ENCODE data around the gene ACKR4.

ACKR4 gene

DNA sequence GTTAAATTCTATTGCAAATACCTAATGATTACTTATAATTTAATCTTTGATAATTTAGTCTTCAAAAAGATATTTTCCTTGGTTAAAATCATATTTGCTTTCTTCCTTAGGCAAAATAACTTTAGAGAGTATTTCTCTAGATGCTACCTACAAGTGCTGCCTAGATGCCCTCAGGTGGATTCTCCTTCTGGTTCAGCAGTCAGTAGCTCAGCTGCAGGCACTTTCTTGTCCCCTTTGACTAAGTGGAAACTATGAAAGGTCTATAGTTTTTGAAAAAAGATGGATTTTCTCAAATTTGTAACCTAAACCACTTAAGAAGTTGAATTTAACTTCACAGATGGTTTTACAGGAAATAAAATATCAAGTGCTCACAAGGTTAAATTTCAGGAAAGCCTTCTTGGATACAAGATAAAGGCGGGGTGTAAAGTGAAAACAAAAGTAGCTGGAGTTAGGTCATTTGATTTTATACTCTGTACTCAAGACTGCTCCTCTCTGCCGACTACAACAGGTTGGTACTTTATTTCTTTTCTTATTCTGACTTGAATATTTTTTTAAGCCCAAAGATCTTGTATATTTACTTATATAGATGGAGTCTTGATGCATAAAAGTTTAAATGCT, at the start of gene ACKR4:
Gene ACKR4, plus strand, starts transcription at position 455 of the 618 bp plus-strand sequence. CDS start 3,128 bp downstream, outside the sequence.
- no peak for DNase-seq

DNA sequence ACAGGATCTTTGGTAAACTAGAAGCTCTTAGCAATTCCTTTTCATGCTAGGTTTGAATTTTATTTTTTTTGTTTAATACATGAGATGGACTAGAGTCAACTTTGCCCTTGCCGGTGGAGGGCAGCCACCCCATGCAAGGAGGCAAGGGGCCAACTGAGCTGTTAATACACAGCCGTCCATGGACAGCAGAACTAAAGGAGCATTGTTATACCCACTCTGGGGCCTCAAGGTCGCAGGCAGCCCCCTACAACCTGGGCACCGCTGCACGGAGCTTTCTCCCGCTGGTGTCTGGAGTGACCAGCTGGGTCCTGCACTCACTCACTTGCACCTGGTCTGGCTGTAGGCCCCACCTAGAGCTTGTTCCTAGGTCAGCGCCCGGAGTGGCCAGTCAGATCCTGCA, 47.9 kb upstream of the ACKR4 start:
- DNase-seq = no peak

DNA sequence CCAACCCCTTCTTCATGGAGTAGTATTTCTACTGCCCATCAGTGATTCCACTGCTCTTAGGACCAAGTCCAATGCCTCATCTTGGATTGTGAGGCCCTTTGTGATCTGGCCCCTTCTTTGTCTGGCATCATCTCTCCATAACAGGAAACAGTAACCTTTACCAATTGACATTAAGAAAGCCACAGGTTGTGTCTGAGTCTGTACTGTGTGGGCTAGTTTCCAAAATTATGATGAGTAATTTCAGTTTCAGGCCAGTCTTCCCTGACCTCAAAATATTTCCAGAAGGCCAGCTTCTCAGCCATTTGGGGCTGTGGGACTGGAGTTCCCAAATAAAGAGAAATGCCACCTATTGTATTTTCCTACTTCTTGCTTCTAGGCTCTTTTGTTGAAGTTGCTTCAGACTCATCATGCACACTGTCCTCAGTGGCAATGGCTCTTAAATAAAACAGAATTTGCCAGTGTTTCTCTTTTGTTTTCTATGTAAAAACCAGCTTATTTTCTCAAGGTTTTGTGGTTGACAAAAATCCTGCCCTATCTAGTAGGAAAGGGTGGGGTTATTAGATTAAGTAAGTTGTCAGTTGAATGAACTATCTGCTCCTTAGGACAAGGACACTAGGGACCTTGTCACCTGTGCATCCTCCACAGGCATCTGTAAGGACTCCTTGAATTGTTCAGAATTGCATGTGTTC, 47.0 kb upstream of the ACKR4 start:
- DNase-seq = no peak

DNA sequence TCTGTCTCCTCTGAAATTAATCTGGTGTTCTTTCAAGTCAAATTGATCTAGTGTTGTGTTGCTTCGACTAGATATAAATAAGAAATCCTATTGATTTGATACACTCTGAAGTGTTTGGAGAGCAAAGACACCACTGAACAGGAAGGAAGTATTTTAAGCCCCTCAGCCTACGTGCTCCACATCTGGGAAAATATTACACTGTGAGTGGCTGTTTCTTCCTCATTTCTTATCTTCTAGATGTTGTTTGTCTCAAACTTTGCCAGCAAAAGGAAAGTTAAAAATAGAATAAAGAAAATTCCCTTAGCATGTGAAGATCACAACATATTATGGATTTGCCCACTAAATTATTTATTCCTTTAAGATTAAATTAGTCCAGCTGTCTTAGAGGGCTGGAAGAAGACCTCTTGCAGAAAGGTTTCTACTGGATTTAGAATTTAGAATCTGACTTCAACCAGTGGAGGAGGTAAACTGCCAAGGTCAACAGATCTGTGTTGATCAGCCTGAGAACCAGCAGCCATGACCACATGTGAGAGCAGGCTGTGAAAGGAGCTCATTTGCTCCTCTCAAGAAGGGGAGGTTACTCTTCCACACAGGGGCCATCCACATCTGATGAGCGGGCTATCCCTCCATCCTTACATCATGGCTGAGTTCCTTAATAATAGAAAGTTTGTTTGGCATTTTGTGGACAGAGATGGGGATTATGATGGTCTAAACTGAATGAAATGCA, 46.3 kb upstream of the ACKR4 start:
- DNase-seq = no peak

DNA sequence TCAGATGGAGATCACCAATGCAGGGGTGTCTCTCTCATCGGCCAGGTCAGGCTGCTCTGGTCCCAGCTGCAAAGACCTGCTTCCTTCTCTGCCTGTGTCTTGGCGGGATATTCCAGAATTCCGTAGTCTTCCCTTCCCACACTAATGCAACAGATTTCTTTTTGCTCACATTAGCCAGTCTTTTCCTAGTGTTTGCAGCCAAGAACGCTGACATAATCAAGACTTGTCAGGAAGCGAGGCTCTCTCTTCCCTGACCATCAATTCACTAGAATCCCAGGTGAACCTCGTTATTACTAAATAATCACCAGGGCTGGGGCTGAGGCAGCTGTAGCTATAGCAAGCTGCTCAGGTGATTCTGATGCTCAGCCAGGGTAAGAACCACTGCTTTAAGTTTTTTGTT, 43.2 kb upstream of the ACKR4 start:
- DNase-seq = no peak

DNA sequence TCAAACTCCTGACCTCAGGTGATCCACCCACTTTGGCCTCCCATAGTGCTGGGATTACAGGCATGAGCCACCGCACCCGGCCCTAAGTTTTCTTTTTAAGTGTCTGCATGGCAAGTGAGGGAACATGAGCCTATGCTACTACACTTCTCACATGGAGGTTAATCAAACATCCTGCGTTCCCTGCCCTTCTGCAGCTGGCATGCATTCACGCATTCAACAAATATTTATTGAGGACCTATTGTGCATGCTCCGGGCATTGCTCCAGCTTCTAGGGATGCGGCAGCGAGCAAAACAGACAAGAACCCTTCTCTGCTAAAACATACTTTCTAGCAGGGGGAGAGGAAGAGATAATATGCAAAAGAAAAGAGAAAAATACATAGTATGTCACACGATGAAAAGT, 42.6 kb upstream of the ACKR4 start:
- DNase-seq = peak; percentile 9 to 34 (median 32)

DNA sequence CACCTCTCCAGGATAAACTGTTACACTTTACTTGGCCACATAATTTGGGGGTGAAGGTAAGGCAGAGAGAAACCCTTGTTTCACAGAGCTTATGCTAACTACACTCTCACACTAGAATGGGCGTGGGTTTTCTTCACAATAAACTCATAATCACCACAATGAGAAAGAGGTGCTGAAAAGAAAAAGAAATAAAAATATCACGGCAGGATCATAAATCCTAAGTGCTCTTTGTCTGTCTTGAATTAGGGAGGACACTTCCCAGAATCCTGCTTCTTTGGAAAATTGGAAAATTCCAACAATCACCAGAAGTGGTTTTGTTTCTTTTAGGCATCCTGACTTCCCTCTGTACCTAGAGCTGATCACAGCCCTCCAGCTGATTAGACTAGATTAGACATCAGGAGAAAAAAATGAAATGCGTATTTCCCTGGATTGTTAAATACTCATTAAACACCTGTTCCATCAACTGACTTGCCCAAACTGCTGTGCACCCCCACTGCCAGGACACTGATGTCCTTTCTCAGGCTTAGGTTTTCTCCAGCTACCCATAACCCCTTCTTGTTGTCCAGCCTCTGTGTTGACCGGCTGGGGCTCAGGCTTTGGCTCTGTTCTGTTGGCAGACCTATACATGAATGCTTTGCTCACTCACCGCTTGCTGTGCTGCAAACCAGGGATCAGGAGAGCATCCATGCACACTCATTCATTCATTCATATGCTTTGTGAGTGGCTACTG, 41.6 kb upstream of the ACKR4 start:
- no peak for DNase-seq

DNA sequence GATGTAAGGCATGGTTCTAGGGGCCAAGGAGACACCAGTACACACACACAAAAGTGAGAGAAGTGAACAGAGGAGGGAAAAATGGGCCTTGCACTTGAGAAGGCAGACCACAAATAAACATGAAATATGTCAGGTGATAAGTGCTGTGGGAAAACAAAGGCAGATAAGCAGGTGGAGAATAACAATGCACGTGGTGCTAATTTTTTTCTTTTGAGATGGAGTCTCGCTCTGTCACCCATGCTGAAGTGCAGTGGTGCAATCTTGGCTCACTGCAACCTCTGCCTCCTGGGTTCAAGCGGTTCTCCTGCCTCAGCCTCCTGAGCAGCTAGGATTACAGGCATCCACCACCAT, 41.1 kb upstream of the ACKR4 start:
- DNase-seq = peak in 1 of 3 experiments; percentile 18

DNA sequence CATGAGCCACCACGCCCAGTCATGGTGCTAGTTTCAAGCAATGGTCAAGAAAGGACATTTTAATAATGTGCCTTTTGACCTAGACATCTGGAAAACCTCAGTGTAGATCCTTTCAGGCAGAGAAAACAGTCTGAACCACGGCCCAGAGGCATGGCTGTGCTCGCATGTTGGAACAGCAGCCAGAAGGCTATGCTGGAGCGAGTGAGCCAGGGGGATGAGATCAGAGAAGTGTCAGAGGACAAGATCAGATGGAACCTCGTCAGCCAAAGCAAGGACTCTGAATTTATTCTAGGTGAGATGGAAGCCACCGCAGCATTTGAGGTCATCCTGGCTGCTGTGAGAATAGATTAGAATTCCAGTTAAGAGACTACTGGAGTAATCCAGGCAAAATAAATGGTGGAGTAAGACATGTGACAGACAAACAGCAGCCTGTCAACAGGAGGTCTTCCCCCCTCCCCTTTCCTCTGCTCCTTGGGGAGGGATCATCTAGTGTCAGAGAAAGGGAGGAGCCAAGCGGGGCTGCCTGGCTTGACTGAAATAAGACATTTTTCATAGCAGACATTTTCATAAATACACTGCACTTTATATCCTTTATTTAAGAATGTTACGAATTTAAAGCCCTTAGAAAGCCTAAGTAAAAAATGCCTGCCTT, 40.4 kb upstream of the ACKR4 start:
- DNase-seq = no peak

DNA sequence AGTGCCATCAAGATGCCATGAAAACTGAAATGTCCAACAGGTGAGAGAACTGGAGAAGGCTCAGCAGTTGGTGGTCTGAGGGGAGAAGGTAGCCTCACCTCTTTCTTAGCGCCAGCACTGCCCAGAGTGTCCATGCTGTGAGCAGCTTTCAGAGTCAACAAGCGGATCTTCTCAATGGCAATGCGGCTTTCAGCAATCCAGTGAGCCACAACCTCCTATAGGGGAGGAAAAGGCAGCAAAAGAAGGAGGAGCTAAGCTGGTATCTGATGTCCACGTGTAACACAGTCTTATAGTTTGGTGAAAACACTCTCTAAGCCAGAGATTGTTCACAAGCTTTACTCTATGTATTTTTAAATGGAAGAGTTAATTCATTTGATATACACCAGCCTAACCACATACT, 36.1 kb upstream of the ACKR4 start:
- DNase-seq = peak in 2 of 3 experiments; percentile 23 to 93

DNA sequence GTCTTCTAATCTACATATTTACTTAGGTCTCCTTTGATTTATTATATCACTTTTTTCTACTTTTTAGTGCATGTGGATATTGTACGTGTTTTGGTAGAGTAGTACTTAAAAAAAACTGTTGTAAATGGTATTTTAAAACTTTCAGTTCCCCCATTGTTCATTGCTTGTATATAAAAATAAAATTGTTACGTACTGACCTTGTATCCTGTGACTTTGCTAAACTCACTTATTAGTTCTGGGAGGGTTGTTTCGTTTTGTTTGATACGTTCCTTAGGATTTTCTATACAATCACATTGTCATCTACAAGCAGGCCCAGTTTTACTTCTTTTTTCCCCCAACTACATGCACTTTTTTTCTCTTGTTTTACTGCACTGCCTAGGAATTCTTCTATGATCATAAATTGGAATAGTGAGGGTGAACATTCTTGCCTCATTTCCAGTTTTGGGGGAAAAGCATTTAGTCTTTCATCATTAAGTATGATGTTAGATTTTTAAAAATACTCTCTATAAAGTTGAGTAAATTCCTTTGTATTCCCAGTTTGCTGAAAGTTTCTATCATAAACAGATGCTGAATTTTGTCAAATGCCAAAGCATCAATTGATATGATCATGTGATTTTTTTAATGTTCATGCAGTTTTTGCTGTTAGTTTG, 33.5 kb upstream of the ACKR4 start:
- no peak for DNase-seq

DNA sequence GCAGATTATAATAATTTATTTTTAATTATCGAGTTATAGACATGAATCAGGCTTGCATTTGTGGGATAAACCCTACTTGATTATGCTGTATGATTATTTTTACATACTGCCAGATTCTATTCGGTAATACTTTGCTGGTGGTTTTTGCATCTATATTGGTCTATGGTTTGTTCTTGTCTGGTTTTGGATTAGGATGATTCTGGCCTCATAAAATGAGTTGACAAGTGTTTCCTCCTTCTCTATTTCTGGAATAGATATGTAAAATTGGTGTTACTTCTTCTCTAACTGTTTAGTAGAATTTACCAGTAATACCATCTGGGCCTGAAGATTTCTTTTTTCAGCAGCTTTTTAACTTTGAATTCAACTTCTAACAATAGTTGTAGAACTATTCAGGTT, 33.0 kb upstream of the ACKR4 start:
- no peak for DNase-seq

DNA sequence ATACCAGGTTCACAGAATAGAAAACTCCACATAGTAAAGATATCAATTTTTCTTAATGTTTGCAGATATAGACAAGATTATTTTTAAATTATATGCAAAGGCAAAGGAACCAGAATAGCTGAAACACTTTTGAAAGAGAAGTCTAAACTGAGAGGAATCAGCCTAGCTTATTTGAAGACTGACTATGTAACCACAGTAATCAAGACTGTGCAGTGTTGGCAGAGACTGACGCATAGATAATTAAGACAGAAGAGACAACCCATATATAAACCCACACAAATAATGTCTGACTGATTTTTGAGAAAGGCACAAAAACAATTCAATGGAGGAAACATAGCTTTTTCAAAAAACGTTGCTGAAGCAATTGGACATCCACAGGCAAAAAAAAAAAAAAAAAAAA, 28.6 kb upstream of the ACKR4 start:
- DNase-seq = no peak

DNA sequence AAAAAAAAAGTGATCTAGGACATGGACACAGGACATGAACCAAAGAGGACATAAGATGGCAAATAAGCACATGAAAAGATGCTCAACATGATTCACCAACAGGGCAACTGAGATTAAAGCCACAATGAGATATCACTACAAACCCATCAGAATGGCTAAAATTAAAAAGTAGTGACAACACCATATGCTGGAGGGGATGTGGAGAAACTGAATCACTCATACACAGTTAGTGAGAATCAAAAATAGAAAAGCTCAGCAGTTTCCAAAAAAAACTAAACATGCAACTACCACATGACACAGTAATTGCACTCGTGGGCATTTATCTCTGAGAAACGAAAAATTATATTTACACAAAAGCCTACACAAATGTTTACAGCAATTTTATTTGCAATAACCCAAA, 27.9 kb upstream of the ACKR4 start:
- DNase-seq = no peak

DNA sequence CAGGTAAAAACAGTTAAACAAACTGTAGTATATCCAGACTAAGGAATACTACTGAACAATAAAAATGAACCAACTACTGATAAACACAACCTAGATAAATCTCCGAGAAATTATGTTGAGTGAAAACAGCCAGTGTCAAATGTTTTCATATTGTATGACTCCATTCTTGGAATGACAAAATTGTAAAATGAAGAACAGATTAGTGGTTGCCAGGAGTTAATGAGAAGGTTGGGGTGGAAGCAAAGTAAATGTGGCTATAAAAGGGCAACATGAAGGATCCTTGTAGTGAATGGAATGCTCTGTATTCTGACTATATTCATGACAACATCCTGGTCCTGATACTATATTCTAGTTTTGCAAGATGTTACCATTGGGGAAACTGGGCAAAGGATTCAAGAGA, 27.5 kb upstream of the ACKR4 start:
- DNase-seq = no peak

DNA sequence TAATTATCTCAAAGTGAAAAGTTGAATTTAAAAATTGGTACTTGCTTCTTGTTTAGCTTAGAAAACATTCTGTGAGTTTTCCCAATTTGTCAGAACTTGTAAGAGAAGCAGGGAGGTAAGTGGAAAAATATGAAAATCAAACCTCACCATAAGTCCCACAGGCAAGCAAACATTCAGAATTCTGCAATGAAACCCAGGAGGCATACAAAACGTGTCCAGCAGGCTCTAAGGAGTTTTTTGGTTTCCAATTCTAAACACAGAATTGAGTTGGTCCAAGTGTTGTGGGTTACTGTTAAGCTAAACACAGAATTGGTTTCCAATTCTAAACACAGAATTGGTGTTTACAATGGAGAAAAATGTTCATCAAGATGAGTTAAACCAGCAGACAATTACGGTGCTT, 27.1 kb upstream of the ACKR4 start:
- no peak for DNase-seq

DNA sequence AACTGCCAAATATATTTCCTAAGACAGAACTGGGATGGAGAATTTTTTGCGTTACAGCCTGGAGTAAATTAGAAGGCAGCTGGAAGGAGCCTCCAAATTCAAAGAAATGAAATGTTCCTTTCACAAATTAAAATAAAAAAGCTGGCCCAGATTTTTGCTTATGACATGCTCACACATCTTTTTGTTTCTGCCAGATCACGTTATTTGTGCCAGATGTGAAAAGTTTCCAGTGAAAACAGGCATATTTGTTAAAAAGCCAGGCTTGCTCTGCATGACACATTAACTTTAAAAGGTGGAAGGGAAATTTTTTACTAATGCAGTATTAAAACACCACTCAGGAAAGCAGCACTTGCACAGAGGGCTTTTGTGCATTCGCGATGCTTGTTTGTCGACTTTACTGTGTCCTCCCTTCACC, 23.3 kb upstream of the ACKR4 start:
- DNase-seq = no peak

DNA sequence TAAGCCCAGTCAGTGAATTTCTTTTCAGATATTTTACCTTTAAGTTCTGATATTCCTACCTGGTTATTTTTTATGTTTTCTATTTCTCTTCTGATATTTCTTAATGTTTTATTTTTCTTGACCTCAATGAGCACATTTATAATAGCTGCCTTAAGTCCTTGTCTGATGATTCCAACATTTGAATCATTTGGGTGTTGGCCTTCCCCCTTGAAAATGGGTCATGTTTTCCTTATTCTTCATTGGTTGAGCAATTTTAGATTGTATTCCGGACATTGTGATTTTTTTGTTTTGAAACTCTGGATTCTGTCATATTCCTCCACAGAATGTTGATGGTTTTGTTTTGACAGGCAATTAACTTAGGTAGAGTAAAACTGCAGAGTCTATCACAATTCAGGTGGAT, 9.7 kb upstream of the ACKR4 start:
- no peak for DNase-seq

DNA sequence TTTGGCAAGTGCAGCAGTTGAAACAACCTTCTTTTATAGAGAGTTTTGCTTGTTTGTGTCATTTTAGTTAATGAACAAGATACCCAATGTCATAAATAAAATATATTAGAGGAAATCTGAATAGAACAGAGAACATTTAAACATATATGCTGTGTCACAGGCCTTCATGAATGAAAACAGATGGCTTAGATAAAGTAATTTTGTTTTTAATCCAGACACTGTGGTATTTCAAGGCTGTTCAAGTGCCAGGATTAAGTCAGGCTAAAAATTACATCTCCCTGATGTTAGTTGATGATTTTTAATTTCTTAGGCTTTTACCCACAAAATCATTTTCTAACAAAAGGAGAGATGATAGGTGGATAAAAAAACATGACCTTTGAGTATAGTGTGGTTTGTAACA, 4.9 kb upstream of the ACKR4 start:
- no peak for DNase-seq

DNA sequence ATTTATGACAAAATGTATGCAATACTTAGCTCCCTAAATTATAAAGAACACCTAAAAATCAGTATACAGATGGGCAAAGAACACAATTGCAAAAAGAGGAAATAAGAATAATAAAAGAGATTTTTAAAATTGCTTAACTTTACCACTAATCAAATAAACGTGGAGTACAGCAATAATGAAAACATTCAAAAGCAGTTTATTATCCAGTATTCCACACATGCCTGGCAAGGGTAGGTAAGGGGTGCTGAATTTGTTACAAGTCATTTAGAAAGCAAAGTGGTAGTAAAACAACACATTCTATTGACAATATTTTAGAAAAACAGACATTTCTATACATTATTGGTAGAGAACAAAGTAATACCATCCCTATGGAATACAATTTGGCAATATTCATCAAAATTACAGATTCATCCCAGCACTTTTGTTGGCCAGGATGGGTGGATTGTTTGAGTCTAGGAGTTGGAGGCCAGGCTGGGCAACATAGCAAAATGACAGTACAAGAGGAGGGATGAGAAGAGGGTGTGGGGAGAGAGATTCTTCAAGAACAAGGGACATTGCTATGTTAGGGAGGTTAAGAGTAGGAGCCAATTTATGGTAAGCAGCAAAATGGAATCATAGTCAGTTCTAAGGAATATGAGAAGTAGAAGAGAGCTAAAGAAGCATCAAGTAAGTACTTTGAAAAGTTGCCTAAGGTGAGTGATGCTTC, 3.7 kb upstream of the ACKR4 start:
- no peak for DNase-seq

DNA sequence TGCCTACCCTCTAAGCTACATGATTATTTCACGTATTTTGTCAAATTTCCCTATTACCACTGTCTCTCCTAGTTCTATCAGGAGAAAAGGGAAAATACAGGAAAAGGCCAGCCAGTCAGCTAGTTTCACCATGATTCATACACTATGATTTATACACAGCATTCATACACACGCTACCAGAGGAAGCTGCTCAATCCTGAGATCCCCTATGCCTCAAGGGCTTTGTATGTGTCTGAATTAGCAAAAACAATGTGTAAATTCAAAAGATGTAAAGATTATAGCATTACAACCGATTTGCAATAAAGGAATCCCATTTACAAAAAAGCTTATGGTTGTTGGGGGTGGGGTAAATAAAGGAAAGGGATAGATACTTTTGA, 3.1 kb upstream of the ACKR4 start:
- DNase-seq = no peak

DNA sequence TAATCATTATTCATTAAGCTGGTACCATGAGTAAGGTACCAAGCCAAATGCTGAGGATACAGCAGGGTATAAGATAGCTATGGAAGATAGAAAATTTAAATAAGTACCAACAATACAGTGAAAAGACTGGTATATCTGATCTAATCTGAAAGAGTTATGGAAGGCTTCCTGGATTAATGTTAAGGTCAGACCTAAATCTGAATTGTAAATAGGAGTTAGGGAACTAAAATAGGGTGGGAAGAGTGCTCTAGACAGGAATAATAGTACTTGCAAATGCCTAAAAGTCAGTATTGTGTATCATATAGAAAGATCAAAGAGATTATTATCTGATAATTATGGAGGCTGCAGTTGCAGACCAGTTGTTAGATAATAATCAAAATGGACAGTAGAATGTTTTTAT, 2.6 kb upstream of the ACKR4 start:
- DNase-seq = no peak

All from NCI-H1417 (cell line).